Caco-2 (cell line): ENCODE data around the gene SHE. TPM values are rescaled to one million over a fixed set of nuclear protein-coding genes. Genes with fewer than 3 reads are reported as not detected.
A peak's percentile ranks its signal among the peaks of the same experiment; 100 is the strongest.
"Not testable (repeated sequence)": the region's sequence is repeated elsewhere in the genome, so short reads cannot be mapped to it uniquely, and the experiment has no call there.

ENCODE experiments used
- BruUV-seq: library from RNA; stranded (reverse); fragments of 400-500 nt; replicated peaks from 2 replicates; lab custom pipeline; 2021; lab: Mats Ljungman, UMichigan
- CTCF ChIA-PET: fragments of 300-600 bp; sonication (Branson Sonifier 250); formaldehyde crosslinking; loops from one replicate; lab custom pipeline; 2022; ENCODE audit warnings: antibody characterized with exemption; lab: Charles Lee
- POLR2A ChIA-PET: fragments of 300-600 bp; sonication (Branson Sonifier 250); formaldehyde crosslinking; loops from one replicate; lab custom pipeline; 2022; ENCODE audit warnings: antibody characterized with exemption; lab: Charles Lee
- DNase-seq, 2 experiments: peaks; one replicate each; pipeline versions ENCODE4 v3.0.0 to v3.0.0-alpha.2; 2020 to 2022
- H3K27me3 ChIP-seq: replicated peaks from 2 replicates; pipeline ENCODE4 v1.6.0; 2011; ENCODE audit warnings: low read length; ENCODE audit not compliant: control insufficient read depth, insufficient read depth
- H3K36me3 ChIP-seq: 2 replicates; pipeline ENCODE4 v1.5.1; 2011; ENCODE audit warnings: low read length; ENCODE audit not compliant: control insufficient read depth, insufficient read depth
- H3K4me1 ChIP-seq: fragments of 250-450 bp; sonication (Bioruptor Pico); 2 replicates; pipeline ENCODE4 v1.5.1; 2020; ENCODE audit warnings: mild to moderate bottlenecking
- H3K4me3 ChIP-seq: 2 replicates; pipeline ENCODE4 v1.5.1; 2011; ENCODE audit warnings: low read depth, mild to moderate bottlenecking, control low read depth, low read length
- H3K9me3 ChIP-seq: fragments of 250-450 bp; sonication (Bioruptor Pico); 2 replicates; pipeline ENCODE4 v1.5.1; 2020; ENCODE audit warnings: mild to moderate bottlenecking, moderate library complexity
- H3K27ac Mint-ChIP-seq: one replicate; pipeline ENCODE4 v1.8.0; 2022; ENCODE audit warnings: mixed read lengths; ENCODE audit not compliant: unreplicated experiment
- H3K27me3 Mint-ChIP-seq: one replicate; pipeline ENCODE4 v1.8.0; 2022; ENCODE audit warnings: mixed read lengths; ENCODE audit not compliant: insufficient read depth, unreplicated experiment
- H3K36me3 Mint-ChIP-seq: one replicate; pipeline ENCODE4 v1.8.0; 2022; ENCODE audit warnings: mild to moderate bottlenecking, mixed read lengths; ENCODE audit not compliant: insufficient read depth, unreplicated experiment
- H3K4me1 Mint-ChIP-seq: one replicate; pipeline ENCODE4 v1.8.0; 2022; ENCODE audit warnings: low read depth, mixed read lengths; ENCODE audit not compliant: unreplicated experiment
- H3K4me3 Mint-ChIP-seq: one replicate; pipeline ENCODE4 v1.8.0; 2022; ENCODE audit warnings: mild to moderate bottlenecking, moderate library complexity, mixed read lengths; ENCODE audit not compliant: unreplicated experiment
- H3K9me3 Mint-ChIP-seq: one replicate; pipeline ENCODE4 v1.8.0; 2022; ENCODE audit warnings: mixed read lengths; ENCODE audit not compliant: unreplicated experiment
- intact Hi-C: fragments of 100-400 bp; cut with micrococcal nuclease; formaldehyde crosslinking; loops from one replicate; pipeline ENCODE4 v1.10.0; 2022; ENCODE audit not compliant: unreplicated experiment
- total RNA-seq: library from RNA; stranded (reverse); gene quantifications from 2 replicates; pipeline ENCODE4 v1.2.3, GENCODE V29; 2022
- TF ChIP-seq, protein P1 (sequence below), 2 experiments: fragments of 200-600 bp in 1 of 2; IDR thresholded peaks; 1 replicate in 1 of 2; 2 replicates in 1 of 2; pipeline versions ENCODE4 v1.5.1 to v1.8.0; 2011 to 2022; ENCODE audit warnings: antibody characterized with exemption in 1 of 2, control low read depth in 1 of 2, inconsistent platforms in 1 of 2, low read depth in 1 of 2, low read length in 1 of 2, mild to moderate bottlenecking in 1 of 2, moderate library complexity in 1 of 2; ENCODE audit not compliant: insufficient read depth in 1 of 2, severe bottlenecking in 1 of 2, unreplicated experiment in 1 of 2

The SHE gene
- total RNA-seq, 1 experiment from 2014 or later, result not detected

- TF ChIP-seq, protein P1, sequence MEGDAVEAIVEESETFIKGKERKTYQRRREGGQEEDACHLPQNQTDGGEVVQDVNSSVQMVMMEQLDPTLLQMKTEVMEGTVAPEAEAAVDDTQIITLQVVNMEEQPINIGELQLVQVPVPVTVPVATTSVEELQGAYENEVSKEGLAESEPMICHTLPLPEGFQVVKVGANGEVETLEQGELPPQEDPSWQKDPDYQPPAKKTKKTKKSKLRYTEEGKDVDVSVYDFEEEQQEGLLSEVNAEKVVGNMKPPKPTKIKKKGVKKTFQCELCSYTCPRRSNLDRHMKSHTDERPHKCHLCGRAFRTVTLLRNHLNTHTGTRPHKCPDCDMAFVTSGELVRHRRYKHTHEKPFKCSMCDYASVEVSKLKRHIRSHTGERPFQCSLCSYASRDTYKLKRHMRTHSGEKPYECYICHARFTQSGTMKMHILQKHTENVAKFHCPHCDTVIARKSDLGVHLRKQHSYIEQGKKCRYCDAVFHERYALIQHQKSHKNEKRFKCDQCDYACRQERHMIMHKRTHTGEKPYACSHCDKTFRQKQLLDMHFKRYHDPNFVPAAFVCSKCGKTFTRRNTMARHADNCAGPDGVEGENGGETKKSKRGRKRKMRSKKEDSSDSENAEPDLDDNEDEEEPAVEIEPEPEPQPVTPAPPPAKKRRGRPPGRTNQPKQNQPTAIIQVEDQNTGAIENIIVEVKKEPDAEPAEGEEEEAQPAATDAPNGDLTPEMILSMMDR (IDR thresholded peaks at IDR 0.05; ENCODE audit: insufficient read depth in 1 of 2, low read depth in 1 of 2, low read length in 1 of 2, severe bottlenecking in 1 of 2, unreplicated experiment in 1 of 2), result no peak
- DNase-seq, result no peak
- POLR2A ChIA-PET, result no interaction called here
- no peaks in the 10 kb centered on the region for H3K9me3 Mint-ChIP-seq
- no TSS peak for BruUV-seq
- no peaks in the 10 kb centered on the region for H3K36me3 ChIP-seq
- no peaks in the 10 kb centered on the region for H3K4me1 ChIP-seq
- no peaks in the 10 kb centered on the region for H3K27me3 ChIP-seq
- H3K4me1 Mint-ChIP-seq, result peaks cover 5% of the 10 kb centered on the region
- H3K9me3 ChIP-seq, result no peaks in the 10 kb centered on the region
- intact Hi-C loops, result no loop called here
- H3K4me3 ChIP-seq, result no peak overlapping the region
- peaks cover 27% of the 10 kb centered on the region for H3K27me3 Mint-ChIP-seq
- H3K4me3 Mint-ChIP-seq, result no peak overlapping the region
- H3K36me3 Mint-ChIP-seq, result no peaks in the 10 kb centered on the region
- CTCF ChIA-PET, result no interaction called here
- no peak overlapping the region for H3K27ac Mint-ChIP-seq
Observed at GRCh38 chr1:154539486-154540483, 37.6 kb upstream of the SHE start.

- no peak for DNase-seq
- Mint-ChIP-seq H3K4me1 (peaks cover 5% of the 10 kb centered on the region), H3K4me3 (no peak overlapping the region), H3K27me3 (peaks cover 25% of the 10 kb centered on the region), H3K36me3 (no peaks in the 10 kb centered on the region), H3K27ac (no peak overlapping the region), H3K9me3 (no peaks in the 10 kb centered on the region)
- Histone ChIP-seq H3K9me3 (no peaks in the 10 kb centered on the region), H3K36me3 (no peaks in the 10 kb centered on the region), H3K27me3 (no peaks in the 10 kb centered on the region), H3K4me3 (no peak overlapping the region), H3K4me1 (no peaks in the 10 kb centered on the region)
- TF ChIP-seq, protein P1 (IDR thresholded peaks at IDR 0.05; ENCODE audit: insufficient read depth in 1 of 2, low read depth in 1 of 2, low read length in 1 of 2, severe bottlenecking in 1 of 2, unreplicated experiment in 1 of 2), result no peak
- intact Hi-C loops, result no loop called here
- POLR2A ChIA-PET, result no interaction called here
- CTCF ChIA-PET, result interaction anchor here (3.2 kb wide), 1 partner anchor 10 kb away, joined by 10 read pairs; no protein-coding TSS in a partner anchor
- BruUV-seq, result no TSS peak
Observed at GRCh38 chr1:154536570-154536969, 34.4 kb upstream of the SHE start.

GRCh38 chr1:154533952-154534844 lies 32.0 kb upstream of the SHE start:
- Histone ChIP-seq H3K27me3 (no peaks in the 10 kb centered on the region), H3K9me3 (no peaks in the 10 kb centered on the region), H3K36me3 (no peaks in the 10 kb centered on the region), H3K4me3 (no peak overlapping the region), H3K4me1 (no peaks in the 10 kb centered on the region)
- intact Hi-C loops, result no loop called here
- ChIA-PET CTCF (interaction anchor here (1.0 to 1.3 kb wide), 3 partner anchors 12 to 544 kb away, joined by 3 to 13 read pairs (median 4); partner anchors contain the start of gene EFNA3), POLR2A (no interaction called here)
- no peak overlapping the region for H3K27ac Mint-ChIP-seq
- BruUV-seq, result no TSS peak
- peak; percentile 67 to 73 for DNase-seq
- H3K27me3 Mint-ChIP-seq, result peaks cover 10% of the 10 kb centered on the region
- no peaks in the 10 kb centered on the region for H3K36me3 Mint-ChIP-seq
- no peak overlapping the region for H3K4me3 Mint-ChIP-seq
- no peaks in the 10 kb centered on the region for H3K4me1 Mint-ChIP-seq
- TF ChIP-seq, protein P1 (IDR thresholded peaks at IDR 0.05; ENCODE audit: insufficient read depth in 1 of 2, low read depth in 1 of 2, low read length in 1 of 2, severe bottlenecking in 1 of 2, unreplicated experiment in 1 of 2), result peak; percentile 75 to 81
- no peaks in the 10 kb centered on the region for H3K9me3 Mint-ChIP-seq

DNA sequence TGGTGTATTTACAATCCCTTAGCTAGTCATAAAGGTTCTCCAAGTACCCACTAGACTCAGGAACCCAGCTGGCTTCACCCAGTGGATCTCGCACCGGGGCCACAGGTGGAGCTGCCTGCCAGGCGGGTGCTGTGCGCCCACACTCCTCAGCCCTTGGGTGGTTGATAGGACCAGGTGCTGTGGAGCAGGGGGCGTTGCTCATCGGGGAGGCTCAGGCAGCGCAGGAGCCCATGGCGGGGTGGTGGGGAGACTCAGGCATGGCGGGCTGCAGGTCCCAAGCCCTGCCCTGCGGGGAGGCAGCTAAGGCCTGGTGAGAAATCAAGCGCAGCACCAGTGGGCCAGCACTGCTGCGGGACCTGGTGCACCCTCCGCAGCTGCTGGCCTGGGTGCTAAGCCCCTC lies 29.7 kb upstream of the SHE start:
- H3K4me3 ChIP-seq, H3K9me3 Mint-ChIP-seq, intact Hi-C loops, H3K36me3 ChIP-seq, H3K4me3 Mint-ChIP-seq, POLR2A ChIA-PET, H3K27me3 ChIP-seq, H3K27me3 Mint-ChIP-seq, H3K9me3 ChIP-seq, BruUV-seq, H3K4me1 Mint-ChIP-seq, H3K36me3 Mint-ChIP-seq, H3K27ac Mint-ChIP-seq, H3K4me1 ChIP-seq, DNase-seq: not testable (repeated sequence)
- CTCF ChIA-PET, result interaction anchor here (1.5 kb wide), 1 partner anchor 14 kb away, joined by 7 read pairs; no protein-coding TSS in a partner anchor
